GM15510 (cell line): ENCODE measurements around the gene DAP.

Experiments
- POLR2A ChIP-seq: IDR thresholded peaks from 3 replicates; pipeline ENCODE4 v1.6.1; 2011; ENCODE audit warnings: borderline replicate concordance; ENCODE audit not compliant: insufficient read length; ENCODE audit errors: extremely low read depth

Gene DAP

GRCh38 chr5:10678244-10678643, 82.8 kb downstream of the DAP start:
- TF ChIP-seq POLR2A, result no peak

- no peak for TF ChIP-seq POLR2A
These were observed 83.5 kb downstream of the DAP start for GRCh38 chr5:10677533-10677932.

- TF ChIP-seq POLR2A, result no peak
These were observed 84.1 kb downstream of the DAP start for GRCh38 chr5:10676946-10677345.

GRCh38 chr5:10676224-10676623, 84.8 kb downstream of the DAP start:
- no peak for TF ChIP-seq POLR2A

- no peak for TF ChIP-seq POLR2A
These were observed 85.8 kb downstream of the DAP start for GRCh38 chr5:10675177-10675700.

GRCh38 chr5:10674582-10674981, 86.5 kb downstream of the DAP start:
- TF ChIP-seq POLR2A, result no peak

GRCh38 chr5:10674096-10674495, 86.9 kb downstream of the DAP start:
- no peak for TF ChIP-seq POLR2A

- TF ChIP-seq POLR2A, result no peak
These were observed 87.6 kb downstream of the DAP start for GRCh38 chr5:10673407-10673806.

- no peak for TF ChIP-seq POLR2A
These were observed 88.0 kb downstream of the DAP start for GRCh38 chr5:10673017-10673389.

- TF ChIP-seq POLR2A, result no peak
These were observed 88.7 kb downstream of the DAP start for GRCh38 chr5:10672146-10673016.

- TF ChIP-seq POLR2A, result no peak
These were observed 89.7 kb downstream of the DAP start for GRCh38 chr5:10671041-10672008.

- TF ChIP-seq POLR2A, result no peak
These were observed 91.1 kb downstream of the DAP start for GRCh38 chr5:10669983-10670382.

GRCh38 chr5:10668697-10669096, 92.3 kb downstream of the DAP start:
- TF ChIP-seq POLR2A, result no peak

- TF ChIP-seq POLR2A, result no peak
These were observed 93.5 kb downstream of the DAP start for GRCh38 chr5:10667431-10668057.
